Stromal cell of bone marrow (primary cell): ENCODE results near the gene LRRC74B.

Source experiments
- DNase-seq: peaks from one replicate; pipeline ENCODE4 v3.0.0-alpha.2; 2012; ENCODE audit warnings: low read depth

The LRRC74B gene

DNA sequence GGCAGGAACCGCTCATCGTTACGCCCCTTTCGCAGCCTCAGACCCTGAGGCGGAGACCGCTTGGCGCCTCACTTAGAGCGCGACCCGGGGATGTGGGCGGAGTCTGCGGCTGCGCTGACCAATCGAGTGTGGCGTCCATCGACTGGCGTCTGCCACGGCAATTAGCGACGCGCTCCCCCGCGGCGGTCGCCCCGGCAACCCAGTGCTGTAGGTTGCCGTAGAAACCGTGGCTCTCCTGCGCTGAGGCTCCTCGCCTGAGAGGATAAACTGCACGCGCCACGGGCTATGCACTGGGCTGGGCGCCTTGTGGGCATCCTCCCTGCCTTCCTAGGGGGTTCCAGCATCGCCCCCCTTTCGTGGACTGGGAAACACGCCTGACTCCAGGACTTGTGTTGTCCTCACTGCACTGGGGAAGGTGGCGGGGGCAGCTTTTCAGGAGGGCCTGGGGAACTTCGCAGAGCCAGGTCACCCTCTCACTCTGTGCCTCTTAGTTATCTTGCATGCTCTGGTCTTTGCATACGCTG lies 31.5 kb upstream of the LRRC74B start:
- DNase-seq, result peak; percentile 84

DNA sequence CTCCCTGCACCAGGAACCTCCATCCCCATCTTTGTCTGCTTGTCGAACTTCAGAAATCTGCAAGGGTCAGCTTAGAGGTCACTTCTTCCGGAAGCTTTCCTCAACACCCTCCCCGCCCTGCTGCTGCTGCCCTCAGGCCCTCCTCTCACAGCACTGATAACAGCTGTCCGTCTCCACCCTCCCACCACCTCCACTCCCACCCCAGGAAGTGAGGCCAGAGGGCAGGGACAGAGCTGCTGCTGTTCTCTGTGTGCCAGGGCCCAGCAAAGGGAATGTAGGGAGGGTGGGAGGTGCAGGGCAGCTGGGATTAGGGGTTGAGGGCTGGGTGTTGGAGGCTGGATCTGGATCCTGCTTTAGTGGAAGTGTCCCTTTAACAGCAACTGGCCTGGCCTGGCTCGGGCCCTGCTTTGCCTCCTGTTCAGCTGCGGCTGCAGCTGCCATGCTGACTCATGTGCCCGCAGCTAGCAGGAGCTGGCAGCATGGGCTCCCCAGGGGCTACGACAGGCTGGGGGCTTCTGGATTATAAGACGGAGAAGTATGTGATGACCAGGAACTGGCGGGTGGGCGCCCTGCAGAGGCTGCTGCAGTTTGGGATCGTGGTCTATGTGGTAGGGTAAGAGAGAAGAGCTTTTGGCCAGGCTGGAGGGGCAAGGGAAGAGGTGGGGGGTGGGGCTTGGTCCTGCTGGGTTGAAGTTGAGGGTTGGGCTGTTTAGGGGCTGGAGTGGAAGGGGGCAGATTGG lies 30.9 kb upstream of the LRRC74B start, which contains the start of gene P2RX6:
Gene P2RX6, plus strand, starts transcription at position 440 of the 740 bp plus-strand sequence. Its CDS starts 10 bp downstream, at position 450.
- DNase-seq, result peak; percentile 28

DNA sequence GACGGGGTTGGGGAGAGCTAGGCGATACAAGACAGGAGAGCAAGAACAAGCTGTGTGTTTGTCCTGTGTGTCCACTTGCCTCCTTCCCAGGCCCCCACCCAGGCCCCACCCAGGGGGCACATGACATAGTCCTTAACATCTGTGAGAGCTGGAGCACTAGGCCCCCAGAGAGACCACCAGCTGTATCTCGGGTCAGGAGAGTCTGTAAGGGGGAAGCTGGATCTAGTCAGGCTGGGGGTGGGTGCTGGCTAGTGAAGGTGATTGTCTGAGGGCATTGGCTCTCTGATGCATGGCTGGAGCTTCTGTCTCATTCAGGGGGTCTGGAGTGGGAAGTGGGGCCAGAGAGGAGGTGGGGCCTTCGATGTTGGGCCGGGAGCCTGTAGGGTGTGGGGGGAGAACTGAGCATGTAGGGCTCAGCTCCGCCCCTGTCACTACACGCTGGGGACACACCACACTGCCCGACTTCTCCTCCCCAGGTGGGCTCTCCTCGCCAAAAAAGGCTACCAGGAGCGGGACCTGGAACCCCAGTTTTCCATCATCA lies 30.2 kb upstream of the LRRC74B start:
- no peak for DNase-seq

DNA sequence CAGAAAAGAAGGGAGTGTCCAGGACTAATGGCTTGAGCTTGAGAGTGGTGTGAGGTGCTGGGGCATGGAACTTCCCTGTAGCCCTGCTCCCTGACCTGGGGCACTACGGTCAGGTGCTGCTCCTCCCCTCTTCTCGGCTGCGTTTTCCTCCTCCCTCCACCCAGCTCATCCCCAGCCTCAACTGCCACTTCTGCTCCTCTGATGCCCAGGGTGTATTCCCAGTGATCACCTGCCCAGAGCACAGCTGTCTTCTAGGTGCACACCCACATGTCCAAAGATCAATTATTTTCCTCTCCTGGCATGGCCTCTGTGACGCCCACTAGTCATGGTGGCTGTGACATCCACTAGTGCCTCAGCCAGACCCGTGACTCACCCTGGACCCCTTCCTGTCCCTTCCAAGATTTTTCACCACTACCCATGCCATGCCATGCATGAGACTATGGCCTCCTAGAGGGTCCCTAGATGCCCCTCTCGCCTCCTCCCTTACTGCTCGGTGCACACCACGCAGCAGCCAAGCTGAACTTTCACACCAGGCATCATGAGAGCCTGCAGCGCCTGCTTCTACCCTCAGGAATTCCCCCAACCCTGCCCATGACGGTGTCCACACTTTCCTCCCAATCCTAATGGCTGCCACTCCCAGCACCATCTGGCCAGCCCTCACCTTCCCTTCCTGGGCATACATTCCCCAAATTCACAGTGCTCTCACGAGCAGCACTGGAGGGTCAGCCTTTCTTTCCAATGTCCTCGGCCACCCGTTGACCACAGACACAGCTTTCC lies 28.9 kb upstream of the LRRC74B start:
- no peak for DNase-seq

DNA sequence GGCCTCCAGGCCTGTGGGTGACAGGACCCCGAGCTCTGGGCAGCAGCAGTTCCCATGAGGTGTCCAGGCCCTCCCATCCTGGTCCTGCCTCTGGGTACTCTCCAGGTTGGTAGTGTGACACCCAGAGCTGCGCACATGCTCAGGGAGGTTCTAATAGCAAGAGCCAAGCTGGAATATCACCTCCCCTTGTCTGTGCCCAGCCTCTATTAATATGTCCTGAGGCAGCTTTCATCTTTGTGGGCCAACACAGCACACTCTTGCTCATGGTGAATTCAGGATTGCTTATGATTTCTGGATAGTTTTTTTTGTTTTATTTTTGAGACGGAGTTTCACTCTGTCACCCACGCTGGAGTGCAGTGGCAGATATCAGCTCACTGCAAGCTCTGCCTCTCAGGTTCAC lies 27.4 kb upstream of the LRRC74B start:
- no peak for DNase-seq

DNA sequence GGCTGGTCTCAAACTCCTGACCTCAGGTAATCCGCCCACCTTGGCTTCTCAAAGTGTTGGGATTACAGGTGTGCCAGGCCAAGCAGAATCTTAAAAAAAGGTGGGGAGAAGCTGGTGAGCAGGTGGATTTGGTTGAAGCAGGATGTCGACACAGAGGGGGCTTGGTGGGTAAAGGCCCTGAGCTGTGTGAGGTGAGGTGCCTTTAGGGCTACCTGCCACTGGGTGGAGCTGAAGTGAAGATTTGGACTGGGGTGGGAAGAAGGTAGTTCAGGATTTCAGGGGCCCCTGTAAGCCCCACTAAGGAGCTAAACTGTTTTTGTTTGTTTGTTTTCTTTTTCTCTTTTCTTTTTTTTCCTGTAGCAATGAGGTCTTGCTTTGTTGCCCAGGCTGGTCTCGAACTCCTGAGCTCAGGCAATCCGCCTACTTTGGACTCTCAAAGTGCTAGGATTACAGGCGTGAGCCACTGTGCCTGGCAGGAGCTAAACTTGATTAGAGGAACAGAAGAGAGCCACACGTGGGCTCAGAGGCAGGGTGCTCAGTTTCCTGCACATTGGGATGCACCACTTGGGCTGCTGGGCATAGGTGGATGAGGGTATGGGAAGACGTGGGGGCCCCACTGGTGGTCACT lies 24.8 kb upstream of the LRRC74B start:
- no peak for DNase-seq

DNA sequence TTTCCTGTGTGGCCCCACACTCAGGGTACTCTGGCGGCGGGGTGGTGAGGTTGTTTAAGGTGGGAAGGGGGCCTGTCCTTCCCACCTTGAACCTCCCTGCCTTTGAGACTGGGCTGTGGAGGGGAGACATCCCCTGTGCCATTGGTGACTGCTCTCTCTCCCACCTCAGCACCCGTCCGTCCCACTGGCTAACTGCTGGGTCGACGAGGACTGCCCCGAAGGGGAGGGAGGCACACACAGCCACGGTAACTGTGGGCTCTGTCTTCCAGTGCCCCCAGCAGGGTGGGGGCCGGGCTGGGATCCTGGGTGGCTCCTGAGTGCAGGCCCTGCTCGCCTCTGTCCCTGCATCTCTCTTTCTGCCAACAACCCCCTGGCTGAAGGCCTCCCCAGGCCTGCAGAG lies 23.2 kb upstream of the LRRC74B start:
- no peak for DNase-seq

DNA sequence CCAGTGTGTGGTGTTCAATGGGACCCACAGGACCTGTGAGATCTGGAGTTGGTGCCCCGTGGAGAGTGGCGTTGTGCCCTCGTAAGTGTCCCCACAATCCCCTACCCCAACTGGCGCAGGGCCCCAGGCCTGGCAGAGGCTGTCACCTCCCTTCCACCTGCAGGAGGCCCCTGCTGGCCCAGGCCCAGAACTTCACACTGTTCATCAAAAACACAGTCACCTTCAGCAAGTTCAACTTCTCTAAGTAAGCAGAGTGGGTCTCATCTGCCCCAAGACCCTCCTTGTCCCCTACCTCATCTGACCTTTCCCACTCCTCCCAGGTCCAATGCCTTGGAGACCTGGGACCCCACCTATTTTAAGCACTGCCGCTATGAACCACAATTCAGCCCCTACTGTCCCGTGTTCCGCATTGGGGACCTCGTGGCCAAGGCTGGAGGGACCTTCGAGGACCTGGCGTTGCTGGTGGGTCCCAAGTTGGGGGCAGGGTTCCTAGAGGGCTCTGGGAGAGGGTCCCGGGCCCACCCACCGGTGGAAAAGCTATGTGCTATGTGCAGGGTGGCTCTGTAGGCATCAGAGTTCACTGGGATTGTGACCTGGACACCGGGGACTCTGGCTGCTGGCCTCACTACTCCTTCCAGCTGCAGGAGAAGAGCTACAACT lies 22.7 kb upstream of the LRRC74B start:
- DNase-seq, result no peak

DNA sequence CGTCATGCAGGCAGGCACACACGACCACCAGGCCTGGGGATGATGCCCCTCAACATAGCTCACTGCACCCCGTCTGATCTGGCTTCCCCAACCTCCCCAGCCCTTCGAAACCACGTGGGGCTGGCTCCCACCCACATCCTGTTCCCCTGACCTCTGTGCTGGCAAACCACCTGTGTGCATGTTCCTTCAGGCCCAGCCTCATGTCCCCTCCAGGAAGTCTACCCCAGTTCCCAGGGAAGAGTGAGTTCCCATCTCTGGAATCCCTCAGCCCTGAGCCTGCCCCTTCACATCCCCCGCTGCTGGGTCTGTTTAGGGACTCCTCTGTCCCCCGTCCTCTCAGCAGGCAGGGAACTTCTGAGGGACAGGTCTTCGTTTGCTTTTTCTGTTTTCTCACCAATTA lies 20.5 kb upstream of the LRRC74B start:
- no peak for DNase-seq

DNA sequence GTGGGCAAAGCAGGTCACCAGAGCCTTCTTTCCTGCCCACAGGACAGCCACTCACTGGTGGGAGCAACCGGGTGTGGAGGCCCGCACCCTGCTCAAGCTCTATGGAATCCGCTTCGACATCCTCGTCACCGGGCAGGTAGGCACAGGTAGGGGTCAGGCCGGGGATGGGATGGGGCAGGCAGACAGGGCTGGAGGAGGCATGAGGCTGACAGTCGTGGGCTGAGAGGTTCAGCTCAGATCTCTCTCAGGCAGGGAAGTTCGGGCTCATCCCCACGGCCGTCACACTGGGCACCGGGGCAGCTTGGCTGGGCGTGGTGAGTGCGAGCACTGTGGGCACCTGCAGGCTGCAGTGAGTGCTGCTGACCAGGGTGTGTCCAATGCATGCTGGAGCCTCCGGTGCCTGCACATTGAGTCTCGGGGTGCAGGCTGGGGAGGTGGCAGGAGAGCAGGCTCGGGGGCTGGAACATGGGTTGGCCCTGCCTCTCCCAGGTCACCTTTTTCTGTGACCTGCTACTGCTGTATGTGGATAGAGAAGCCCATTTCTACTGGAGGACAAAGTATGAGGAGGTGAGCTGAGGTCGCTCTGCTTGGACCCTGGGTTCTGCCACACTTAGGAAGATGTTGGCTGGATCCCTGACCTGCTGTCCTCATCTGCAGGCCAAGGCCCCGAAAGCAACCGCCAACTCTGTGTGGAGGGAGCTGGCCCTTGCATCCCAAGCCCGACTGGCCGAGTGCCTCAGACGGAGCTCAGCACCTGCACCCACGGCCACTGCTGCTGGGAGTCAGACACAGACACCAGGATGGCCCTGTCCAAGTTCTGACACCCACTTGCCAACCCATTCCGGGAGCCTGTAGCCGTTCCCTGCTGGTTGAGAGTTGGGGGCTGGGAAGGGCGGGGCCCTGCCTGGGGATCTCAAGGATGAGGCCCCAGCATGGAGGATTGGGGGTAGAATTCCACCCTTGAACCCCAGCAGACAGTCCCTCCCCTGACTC lies 19.7 kb upstream of the LRRC74B start:
- DNase-seq, result no peak

DNA sequence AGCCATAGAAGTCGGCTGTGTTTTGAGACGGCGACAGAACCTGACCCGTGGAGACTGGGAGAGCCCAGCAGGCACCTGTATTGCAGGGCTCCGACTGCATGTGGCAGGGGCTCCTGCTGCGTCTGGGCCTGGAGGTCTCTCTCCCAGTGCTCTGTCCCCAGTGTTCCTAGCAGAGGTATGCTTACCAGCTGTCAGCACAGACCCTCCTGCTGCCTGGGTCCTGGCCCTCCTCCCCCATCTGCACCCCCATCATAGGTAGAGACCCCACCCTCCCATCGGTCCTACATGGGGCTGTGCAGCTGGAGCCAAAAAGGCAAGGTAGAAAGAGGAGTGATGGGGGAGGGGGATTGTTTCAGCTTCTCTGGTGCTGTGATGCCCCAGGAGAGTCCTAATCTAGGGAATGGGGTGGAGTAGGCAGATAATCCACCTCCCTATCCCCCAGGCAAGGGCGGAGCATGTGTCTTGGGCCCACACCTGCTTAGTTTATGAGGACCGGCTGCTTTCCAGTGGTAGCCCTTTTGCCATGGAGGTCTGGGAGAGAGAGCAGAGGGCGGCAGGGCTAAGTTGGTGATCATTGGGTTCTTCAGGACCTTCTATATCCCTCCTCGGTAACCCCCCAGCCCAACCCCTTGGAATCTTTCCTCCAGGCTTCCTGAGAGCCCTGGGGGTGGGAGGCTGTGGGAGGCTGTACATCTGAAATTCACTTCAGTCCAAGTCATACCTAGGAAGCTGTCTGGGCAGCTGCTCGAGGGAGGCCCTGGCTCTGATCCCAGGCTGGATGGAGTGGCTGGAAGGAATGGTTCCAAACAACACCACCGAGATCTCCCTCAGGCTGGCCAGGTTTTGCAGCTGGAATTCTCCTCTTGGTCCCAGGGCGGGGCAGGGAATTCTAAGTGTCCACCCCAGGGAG lies 18.7 kb upstream of the LRRC74B start:
- DNase-seq, result no peak

DNA sequence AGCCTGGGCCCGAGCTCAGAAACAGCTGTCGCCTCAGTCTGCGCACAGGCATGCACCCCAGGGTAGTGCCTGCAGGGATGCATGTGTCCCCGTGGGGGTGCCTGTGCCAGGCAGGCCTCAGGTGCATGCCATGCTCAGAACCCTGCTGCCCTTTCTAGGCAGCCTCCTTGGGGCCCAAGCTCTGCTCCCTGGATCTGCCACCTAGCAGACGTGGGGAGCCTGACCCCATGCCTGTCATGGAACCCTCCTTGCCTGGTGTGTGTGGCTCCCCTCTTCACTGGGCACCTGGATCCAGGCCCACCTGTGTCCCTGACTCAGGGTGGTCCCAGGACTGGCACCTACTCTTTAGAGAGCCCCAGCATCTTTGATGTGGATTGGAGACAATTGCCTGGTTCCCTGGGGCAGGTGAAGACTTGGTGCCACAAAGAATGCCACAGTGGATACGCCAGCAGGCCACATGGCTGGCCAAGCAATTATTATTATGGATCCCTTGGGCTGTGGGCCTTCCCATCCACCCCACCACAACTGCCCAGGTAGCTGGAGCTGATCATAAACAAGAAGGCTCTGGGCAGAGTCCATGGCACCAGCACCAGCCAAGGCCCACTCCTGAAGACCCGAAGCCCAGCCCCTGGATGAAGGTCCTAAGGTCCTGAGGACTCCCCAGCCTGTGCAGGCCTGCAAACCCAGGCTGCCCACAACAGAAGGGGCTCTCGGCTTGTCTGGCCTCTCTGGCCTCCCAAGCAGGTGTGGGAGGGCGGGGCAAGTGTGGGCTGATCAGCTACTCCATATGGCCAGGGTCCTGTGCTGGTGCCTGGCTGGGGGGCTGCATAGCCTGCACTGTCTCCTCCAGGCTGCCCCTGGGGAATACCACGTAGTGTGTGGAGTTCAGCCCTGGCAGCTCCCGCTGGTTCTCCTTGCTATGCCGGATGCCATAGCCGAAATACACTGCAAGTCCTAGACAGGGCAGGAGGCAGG lies 17.2 kb upstream of the LRRC74B start:
- DNase-seq, result no peak

DNA sequence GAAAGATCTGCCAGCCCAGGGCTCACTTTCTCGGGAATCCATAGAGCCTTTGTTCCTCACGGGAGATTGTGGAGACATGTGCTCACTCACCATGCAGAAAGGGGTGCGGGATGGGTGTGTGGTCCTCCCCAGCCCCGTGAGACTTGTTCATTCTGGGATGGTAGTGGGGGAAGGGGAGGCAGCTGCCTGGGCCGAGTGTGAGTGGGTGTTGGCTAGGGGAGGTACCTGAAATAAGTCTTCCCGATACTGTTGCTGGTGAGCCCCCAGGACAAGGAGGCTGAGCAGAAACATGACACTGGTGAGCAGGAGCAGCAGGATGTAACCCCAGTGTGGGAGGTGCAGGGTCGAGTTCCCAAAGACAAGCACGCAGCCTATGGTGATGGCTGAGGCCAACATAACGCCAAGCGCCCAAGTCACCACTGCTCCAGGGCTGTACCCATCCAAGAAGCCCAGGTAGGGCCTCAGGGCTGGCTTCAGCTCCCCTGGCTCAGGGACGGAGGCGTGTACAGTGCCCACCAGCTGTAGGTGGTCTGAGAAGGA lies 16.2 kb upstream of the LRRC74B start:
- no peak for DNase-seq

DNA sequence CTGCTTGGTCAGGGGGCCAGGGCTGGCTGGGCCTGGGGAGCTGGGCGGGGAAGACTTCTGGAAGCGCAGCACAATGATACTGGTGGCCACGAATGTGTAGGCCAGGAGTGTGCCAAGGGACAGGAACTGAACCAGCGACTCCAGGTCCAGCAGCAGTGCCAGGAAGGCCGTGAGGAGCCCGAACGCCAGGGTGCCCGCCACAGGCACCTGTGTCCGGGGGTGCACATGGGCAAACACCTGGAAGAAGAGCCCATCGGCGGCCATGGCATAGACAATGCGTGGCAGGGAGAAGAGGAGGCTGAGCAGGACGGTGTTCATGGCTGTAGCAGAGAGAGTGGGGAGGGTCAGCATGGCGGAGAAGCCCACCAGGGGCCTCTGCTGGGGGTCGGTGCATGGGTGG lies 15.7 kb upstream of the LRRC74B start:
- no peak for DNase-seq

DNA sequence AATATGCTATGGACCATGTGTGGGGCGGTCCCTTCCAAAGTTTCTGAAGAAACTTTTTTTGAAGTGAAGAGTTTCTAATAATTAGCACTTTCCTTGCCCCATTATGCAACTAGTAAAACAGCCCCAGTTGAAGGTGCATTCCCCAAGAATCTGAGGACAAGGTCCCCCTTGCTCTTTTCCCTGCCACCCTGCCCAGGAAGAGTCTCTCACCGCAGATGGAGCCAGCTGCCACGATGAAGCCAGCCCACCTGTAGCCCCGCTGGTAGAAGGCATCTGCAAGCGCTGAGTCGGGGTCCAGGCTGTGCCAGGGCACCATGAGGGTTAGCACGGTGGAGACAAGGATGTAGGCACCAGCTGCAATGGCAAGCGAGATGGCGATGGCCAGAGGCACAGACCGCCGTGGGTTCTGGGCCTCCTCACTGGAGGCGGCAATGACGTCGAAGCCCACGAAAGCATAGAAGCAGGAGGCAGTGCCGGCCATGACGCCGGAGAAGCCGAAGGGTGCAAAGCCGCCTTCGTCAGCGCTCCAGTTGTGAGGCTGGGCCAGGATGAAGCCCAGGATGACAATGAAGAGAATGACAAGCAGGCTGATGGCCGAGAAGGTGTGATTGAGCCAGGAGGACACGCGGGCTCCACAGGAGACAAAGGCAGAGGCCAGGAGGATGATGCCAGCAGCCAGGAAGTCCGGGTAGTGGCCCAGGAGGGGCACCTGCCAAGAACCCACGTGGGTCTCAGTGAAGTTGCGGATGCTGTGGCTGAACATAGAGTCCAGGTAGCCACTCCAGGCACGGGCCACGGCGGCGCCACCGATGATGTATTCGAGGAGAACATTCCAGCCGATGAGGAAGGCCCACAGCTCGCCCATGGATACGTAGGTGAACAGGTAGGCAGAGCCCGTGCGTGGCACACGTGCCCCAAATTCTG lies 14.9 kb upstream of the LRRC74B start:
- DNase-seq, result no peak

DNA sequence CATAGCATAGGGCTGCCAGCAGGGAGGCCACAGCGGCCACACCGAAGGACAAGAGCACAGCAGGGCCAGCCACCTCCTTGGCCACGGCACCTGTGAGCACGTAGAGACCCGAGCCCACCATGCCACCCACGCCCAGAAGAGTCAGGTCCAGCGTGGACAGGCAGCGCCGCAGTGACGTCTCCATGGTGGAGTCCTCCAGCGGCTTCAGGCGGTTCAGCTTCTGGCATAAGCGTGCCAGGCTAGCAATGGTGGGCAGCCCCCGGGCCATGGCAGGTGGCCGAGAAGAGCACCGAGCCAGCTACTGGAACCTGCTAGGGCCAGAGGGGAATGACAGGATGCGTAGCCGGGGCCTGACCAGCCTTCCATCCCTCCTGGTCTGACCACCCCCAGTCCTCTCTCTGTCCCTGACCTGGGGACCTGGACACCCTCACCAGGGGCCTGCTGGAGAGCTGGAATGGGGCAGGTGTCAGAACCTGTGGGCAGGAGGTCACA lies 14.2 kb upstream of the LRRC74B start:
- no peak for DNase-seq
